ENCODE measurements around the gene OR6V1.

The OR6V1 gene

DNA sequence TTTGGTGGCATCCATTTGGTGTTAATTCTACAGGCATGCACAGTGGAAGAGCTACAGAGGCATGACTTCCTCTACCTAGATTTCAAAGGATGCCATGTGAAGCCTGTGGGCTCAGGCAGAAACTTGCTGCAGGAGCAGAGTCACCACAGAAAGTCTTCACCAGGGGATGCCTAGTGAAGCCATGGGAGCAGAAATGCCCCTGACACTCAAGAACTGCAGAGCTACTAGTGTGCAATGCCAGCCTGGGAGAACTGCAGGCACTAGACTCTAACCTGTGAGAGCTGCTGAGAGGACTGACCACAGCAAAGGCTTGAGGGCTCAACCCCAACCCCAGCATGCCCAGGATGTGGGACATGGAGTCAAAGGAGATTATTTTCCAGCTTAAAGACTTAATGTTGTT is 29.1 kb upstream of the OR6V1 start:
- H3K4me3 Mint-ChIP-seq = no peak overlapping the region
- no peak for ATAC-seq (replicated peaks)
- H3K36me3 Mint-ChIP-seq (ENCODE audit: insufficient read depth) = no peaks in the 10 kb centered on the region
- peaks cover 41 to 49% of the 10 kb centered on the region in 2 donors for H3K27me3 Mint-ChIP-seq
- no peak overlapping the region for H3K27ac Mint-ChIP-seq
- H3K4me1 Mint-ChIP-seq (ENCODE audit: low read depth in 2 of 2) = no peaks in the 10 kb centered on the region
- no peak for DNase-seq
- no peaks in the 10 kb centered on the region for H3K9me3 Mint-ChIP-seq

GRCh38 chr7:143025371-143025770 is 26.8 kb upstream of the OR6V1 start:
- Mint-ChIP-seq H3K27me3 (peaks cover 57 to 62% of the 10 kb centered on the region in 2 donors), H3K9me3 (no peaks in the 10 kb centered on the region), H3K4me1 (ENCODE audit: low read depth in 2 of 2) (no peaks in the 10 kb centered on the region), H3K4me3 (no peak overlapping the region), H3K36me3 (ENCODE audit: insufficient read depth) (no peaks in the 10 kb centered on the region), H3K27ac (no peak overlapping the region)
- no peak for ATAC-seq (replicated peaks)
- no peak for DNase-seq

- Mint-ChIP-seq H3K36me3 (ENCODE audit: insufficient read depth) (no peaks in the 10 kb centered on the region), H3K27ac (no peak within 1 kb of the TSS), H3K4me3 (no peak within 1 kb of the TSS), H3K9me3 (no peaks in the 10 kb centered on the region), H3K27me3 (peaks cover 64 to 70% of the 10 kb centered on the region in 2 donors), H3K4me1 (ENCODE audit: low read depth in 2 of 2) (no peaks in the 10 kb centered on the region)
- DNase-seq (no peak), ATAC-seq (replicated peaks) (no peak)
These were observed 25.1 kb upstream of the OR6V1 start, which contains the start of gene OR9A2 for GRCh38 chr7:143027032-143027431. TSS of gene OR9A2 (minus strand) at chr7:143027132. CDS start at chr7:143027132, 0 bp downstream.

GRCh38 chr7:143027683-143028082 is 24.5 kb upstream of the OR6V1 start:
- Mint-ChIP-seq H3K9me3 (no peaks in the 10 kb centered on the region), H3K27ac (no peak overlapping the region), H3K4me1 (ENCODE audit: low read depth in 2 of 2) (no peaks in the 10 kb centered on the region), H3K4me3 (no peak overlapping the region), H3K36me3 (ENCODE audit: insufficient read depth) (no peaks in the 10 kb centered on the region), H3K27me3 (peaks cover 64 to 74% of the 10 kb centered on the region in 2 donors)
- DNase-seq = no peak
- no peak for ATAC-seq (replicated peaks)

DNA sequence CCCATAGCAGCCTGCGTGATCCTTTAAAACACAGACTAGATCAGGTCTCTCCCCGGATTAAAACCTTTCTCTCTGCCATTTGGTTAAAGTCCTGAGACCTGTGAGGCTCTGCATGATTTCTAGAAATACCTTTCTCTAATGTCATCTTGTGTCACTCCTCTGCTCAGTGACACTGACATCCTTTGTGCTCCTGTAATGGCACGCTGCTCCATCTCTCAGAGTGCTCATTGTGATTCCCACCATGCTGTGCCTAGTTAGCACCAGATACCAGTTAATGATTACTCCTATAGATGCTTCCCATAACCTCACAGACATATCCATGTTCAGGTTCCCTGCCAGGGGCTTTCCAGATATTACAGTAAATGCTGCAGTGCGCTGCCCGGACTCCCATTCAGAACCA is 13.5 kb upstream of the OR6V1 start:
- peaks cover 42 to 57% of the 10 kb centered on the region in 2 donors for H3K27me3 Mint-ChIP-seq
- DNase-seq (no peak), ATAC-seq (replicated peaks) (no peak)
- H3K4me3 Mint-ChIP-seq = no peak overlapping the region
- no peak overlapping the region for H3K27ac Mint-ChIP-seq
- H3K4me1 Mint-ChIP-seq (ENCODE audit: low read depth in 2 of 2) = no peaks in the 10 kb centered on the region
- no peaks in the 10 kb centered on the region for H3K36me3 Mint-ChIP-seq (ENCODE audit: insufficient read depth)
- H3K9me3 Mint-ChIP-seq = peaks cover 0 to 13% of the 10 kb centered on the region in 2 donors

GRCh38 chr7:143040209-143040715 is 11.9 kb upstream of the OR6V1 start:
- Mint-ChIP-seq H3K36me3 (ENCODE audit: insufficient read depth) (no peaks in the 10 kb centered on the region), H3K27me3 (peaks cover 33 to 50% of the 10 kb centered on the region in 2 donors), H3K4me3 (no peak overlapping the region), H3K27ac (no peak overlapping the region), H3K9me3 (no peaks in the 10 kb centered on the region), H3K4me1 (ENCODE audit: low read depth in 2 of 2) (no peaks in the 10 kb centered on the region)
- DNase-seq (no peak), ATAC-seq (replicated peaks) (no peak)

DNA sequence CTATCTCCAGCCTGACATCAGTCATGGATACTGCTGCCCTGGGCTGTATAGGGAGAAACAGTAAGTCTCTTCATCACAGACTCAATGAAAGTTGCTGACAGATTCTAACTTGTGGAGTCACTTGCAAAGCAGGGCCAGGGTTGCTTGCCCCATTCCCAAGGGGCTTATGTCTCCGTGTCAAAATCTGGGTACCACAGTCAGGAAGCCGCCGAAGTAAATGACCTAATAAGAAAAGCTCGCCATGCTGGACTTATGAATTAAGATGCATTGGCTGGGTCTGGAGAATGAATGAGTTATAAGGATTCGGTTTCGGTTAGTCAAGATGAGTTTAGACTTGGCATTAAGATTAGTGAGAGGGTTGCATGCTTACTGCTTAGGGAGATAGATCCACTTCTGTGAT is 10.8 kb upstream of the OR6V1 start:
- H3K4me3 Mint-ChIP-seq = no peak overlapping the region
- no peak overlapping the region for H3K27ac Mint-ChIP-seq
- ATAC-seq (replicated peaks) (no peak), DNase-seq (no peak)
- H3K9me3 Mint-ChIP-seq = no peaks in the 10 kb centered on the region
- H3K4me1 Mint-ChIP-seq (ENCODE audit: low read depth in 2 of 2) = no peaks in the 10 kb centered on the region
- H3K36me3 Mint-ChIP-seq (ENCODE audit: insufficient read depth) = no peaks in the 10 kb centered on the region
- H3K27me3 Mint-ChIP-seq = peaks cover 33 to 58% of the 10 kb centered on the region in 2 donors

GRCh38 chr7:143042159-143042789 is 9.9 kb upstream of the OR6V1 start:
- no peak overlapping the region for H3K27ac Mint-ChIP-seq
- DNase-seq = no peak
- H3K4me3 Mint-ChIP-seq = no peak overlapping the region
- ATAC-seq (replicated peaks) = no peak
- H3K36me3 Mint-ChIP-seq (ENCODE audit: insufficient read depth) = no peaks in the 10 kb centered on the region
- H3K9me3 Mint-ChIP-seq = no peaks in the 10 kb centered on the region
- peaks cover 38 to 58% of the 10 kb centered on the region in 2 donors for H3K27me3 Mint-ChIP-seq
- no peaks in the 10 kb centered on the region for H3K4me1 Mint-ChIP-seq (ENCODE audit: low read depth in 2 of 2)

DNA sequence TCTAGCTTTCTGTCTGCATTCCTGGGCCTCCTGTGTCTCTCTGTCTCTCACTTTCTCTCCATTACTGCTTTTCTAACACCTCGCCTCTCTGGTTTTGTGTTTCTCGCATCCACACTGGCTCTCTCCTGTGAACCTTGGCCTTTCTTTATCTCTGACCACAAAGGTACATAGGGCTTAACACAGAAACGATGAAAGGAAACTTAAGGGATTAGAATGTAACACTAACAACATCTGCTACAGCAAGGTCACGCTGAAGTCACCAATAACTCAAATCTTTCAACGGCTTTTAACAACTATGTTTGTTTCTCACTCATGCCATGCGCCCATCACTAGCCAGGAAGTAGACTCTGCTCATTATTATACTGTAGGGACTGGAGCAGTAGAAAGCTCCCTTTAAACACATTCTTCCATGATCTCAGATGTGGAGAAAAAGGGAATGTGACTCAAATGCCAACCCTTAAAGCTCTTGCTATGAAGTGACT is 9.3 kb upstream of the OR6V1 start:
- Mint-ChIP-seq H3K4me1 (ENCODE audit: low read depth in 2 of 2) (no peaks in the 10 kb centered on the region), H3K27ac (no peak overlapping the region), H3K4me3 (no peak overlapping the region), H3K9me3 (no peaks in the 10 kb centered on the region), H3K27me3 (peaks cover 38 to 58% of the 10 kb centered on the region in 2 donors), H3K36me3 (ENCODE audit: insufficient read depth) (no peaks in the 10 kb centered on the region)
- ATAC-seq (replicated peaks) (no peak), DNase-seq (no peak)

DNA sequence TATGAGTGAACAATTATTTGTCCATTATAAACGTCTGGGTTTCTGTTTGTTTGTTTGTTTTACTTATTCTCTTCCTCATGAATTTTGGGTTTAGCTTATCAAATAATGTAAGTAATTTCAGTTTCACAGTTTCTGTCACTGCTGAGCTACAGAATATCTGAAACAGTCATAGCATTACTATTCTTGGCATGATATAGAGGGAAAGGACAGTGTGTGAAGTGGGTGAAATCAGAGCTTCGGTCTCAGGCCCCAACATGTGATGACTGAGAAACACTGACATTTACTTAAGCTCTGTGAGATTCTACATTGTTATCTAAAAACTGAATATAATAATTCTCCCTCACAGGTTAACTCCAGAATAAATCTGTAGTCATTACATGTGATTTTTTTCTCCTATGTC is 8.8 kb upstream of the OR6V1 start:
- Mint-ChIP-seq H3K9me3 (no peaks in the 10 kb centered on the region), H3K27ac (no peak overlapping the region), H3K27me3 (peaks cover 38 to 58% of the 10 kb centered on the region in 2 donors), H3K4me3 (no peak overlapping the region), H3K4me1 (ENCODE audit: low read depth in 2 of 2) (no peaks in the 10 kb centered on the region), H3K36me3 (ENCODE audit: insufficient read depth) (no peaks in the 10 kb centered on the region)
- DNase-seq (no peak), ATAC-seq (replicated peaks) (no peak)

GRCh38 chr7:143046426-143046851 is 5.7 kb upstream of the OR6V1 start:
- no peak for DNase-seq
- Mint-ChIP-seq H3K36me3 (ENCODE audit: insufficient read depth) (no peaks in the 10 kb centered on the region), H3K9me3 (no peaks in the 10 kb centered on the region), H3K27me3 (peaks cover 30 to 38% of the 10 kb centered on the region in 2 donors), H3K27ac (no peak overlapping the region), H3K4me1 (ENCODE audit: low read depth in 2 of 2) (no peaks in the 10 kb centered on the region), H3K4me3 (no peak overlapping the region)
- ATAC-seq (replicated peaks) = no peak

GRCh38 chr7:143047326-143047725 is 4.8 kb upstream of the OR6V1 start:
- Mint-ChIP-seq H3K9me3 (no peaks in the 10 kb centered on the region), H3K4me1 (ENCODE audit: low read depth in 2 of 2) (no peaks in the 10 kb centered on the region), H3K4me3 (no peak overlapping the region), H3K36me3 (ENCODE audit: insufficient read depth) (no peaks in the 10 kb centered on the region), H3K27me3 (peaks cover 30 to 37% of the 10 kb centered on the region in 2 donors), H3K27ac (no peak overlapping the region)
- ATAC-seq (replicated peaks) (no peak), DNase-seq (no peak)

GRCh38 chr7:143048827-143049226 is 3.3 kb upstream of the OR6V1 start:
- ATAC-seq (replicated peaks) (no peak), DNase-seq (no peak)
- H3K4me3 Mint-ChIP-seq = no peak overlapping the region
- peaks cover 25 to 39% of the 10 kb centered on the region in 2 donors for H3K27me3 Mint-ChIP-seq
- H3K36me3 Mint-ChIP-seq (ENCODE audit: insufficient read depth) = no peaks in the 10 kb centered on the region
- H3K27ac Mint-ChIP-seq = no peak overlapping the region
- H3K4me1 Mint-ChIP-seq (ENCODE audit: low read depth in 2 of 2) = no peaks in the 10 kb centered on the region
- H3K9me3 Mint-ChIP-seq = no peaks in the 10 kb centered on the region

DNA sequence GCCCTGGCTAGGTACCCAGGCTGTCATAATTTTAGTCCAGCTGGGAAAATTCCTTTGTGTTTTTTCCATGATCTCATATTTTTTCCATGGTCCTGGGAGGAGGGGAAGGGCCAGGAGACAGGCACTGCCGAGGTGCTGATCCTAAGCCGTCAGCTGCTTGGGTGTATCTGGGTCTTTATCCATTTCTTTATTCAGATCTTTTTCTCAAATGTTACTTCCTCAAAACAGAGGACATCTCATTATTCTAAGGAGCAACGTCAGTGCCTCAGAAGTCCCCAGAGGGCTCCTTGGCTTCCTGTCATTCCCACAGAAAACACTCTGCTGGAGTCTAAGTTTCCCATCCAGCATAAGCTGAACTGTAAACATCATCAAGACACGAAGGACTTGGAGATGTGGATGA is 2.8 kb upstream of the OR6V1 start:
- no peak overlapping the region for H3K4me3 Mint-ChIP-seq
- H3K27me3 Mint-ChIP-seq = peaks cover 25 to 41% of the 10 kb centered on the region in 2 donors
- H3K4me1 Mint-ChIP-seq (ENCODE audit: low read depth in 2 of 2) = no peaks in the 10 kb centered on the region

More for the DNA sequence above, 2.8 kb upstream of the OR6V1 start:
- DNase-seq (no peak), ATAC-seq (replicated peaks) (no peak)
- Mint-ChIP-seq H3K27ac (no peak overlapping the region), H3K36me3 (ENCODE audit: insufficient read depth) (no peaks in the 10 kb centered on the region), H3K9me3 (no peaks in the 10 kb centered on the region)
